ENCODE results near the gene TREML4. TPM values are rescaled to one million over a fixed set of nuclear protein-coding genes. Genes with fewer than 3 reads are reported as not detected.

The TREML4 gene
- total RNA-seq, 4 donors from 2014 or later, result not detected

- no peak overlapping the region for H3K27ac ChIP-seq
- in situ Hi-C loops (cut with MboI; ENCODE audit: low sequenced_read_pairs in 4 of 4), result no loop called here
- ATAC-seq (no peak), DNase-seq (no peak)
- intact Hi-C loops (cut with DNase I; ENCODE audit: low total_unique reads), result no loop called here
- H3K4me3 ChIP-seq, result no peak overlapping the region
- peaks cover 0 to 3% (median 0%) of the 10 kb centered on the region in 3 donors for H3K27me3 ChIP-seq
- TF ChIP-seq, protein P1, sequence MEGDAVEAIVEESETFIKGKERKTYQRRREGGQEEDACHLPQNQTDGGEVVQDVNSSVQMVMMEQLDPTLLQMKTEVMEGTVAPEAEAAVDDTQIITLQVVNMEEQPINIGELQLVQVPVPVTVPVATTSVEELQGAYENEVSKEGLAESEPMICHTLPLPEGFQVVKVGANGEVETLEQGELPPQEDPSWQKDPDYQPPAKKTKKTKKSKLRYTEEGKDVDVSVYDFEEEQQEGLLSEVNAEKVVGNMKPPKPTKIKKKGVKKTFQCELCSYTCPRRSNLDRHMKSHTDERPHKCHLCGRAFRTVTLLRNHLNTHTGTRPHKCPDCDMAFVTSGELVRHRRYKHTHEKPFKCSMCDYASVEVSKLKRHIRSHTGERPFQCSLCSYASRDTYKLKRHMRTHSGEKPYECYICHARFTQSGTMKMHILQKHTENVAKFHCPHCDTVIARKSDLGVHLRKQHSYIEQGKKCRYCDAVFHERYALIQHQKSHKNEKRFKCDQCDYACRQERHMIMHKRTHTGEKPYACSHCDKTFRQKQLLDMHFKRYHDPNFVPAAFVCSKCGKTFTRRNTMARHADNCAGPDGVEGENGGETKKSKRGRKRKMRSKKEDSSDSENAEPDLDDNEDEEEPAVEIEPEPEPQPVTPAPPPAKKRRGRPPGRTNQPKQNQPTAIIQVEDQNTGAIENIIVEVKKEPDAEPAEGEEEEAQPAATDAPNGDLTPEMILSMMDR (IDR thresholded peaks at IDR 0.05 in 4 of 5, conservative IDR thresholded peaks at IDR 0.05 in 1 of 5), result no peak
- TF ChIP-seq POLR2A (IDR thresholded peaks at IDR 0.05), result no peak
- no peaks in the 10 kb centered on the region for H3K9me3 ChIP-seq
- H3K4me1 ChIP-seq, result no peaks in the 10 kb centered on the region
- no peaks in the 10 kb centered on the region for H3K36me3 ChIP-seq
Observed at GRCh38 chr6:41201764-41202173, 26.4 kb upstream of the TREML4 start.

DNA sequence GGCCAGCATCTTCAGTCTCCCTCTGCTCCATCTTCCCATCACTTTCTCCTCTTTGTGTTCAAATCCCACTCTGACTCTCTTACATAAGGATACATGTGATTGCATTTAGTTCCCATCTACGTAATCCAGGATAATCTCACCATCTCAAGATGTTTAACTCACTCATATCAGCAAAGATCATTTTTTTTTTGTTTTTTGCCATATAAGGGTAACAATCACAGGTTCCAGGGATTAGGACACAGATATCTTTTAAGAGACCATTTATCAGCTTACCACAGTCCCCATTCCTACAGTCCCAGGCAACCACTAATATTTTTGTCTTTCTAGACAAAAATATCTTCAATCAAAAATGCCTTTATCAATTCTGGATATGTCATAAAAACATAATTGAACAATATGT lies 24.0 kb upstream of the TREML4 start:
- ATAC-seq, result no peak
- DNase-seq, result no peak
- no peak overlapping the region for H3K27ac ChIP-seq
- no peaks in the 10 kb centered on the region for H3K4me1 ChIP-seq
- no peaks in the 10 kb centered on the region for H3K27me3 ChIP-seq
- intact Hi-C loops (cut with DNase I; ENCODE audit: low total_unique reads), result no loop called here
- H3K4me3 ChIP-seq, result no peak overlapping the region
- in situ Hi-C loops (cut with MboI; ENCODE audit: low sequenced_read_pairs in 4 of 4), result no loop called here
- H3K9me3 ChIP-seq, result no peaks in the 10 kb centered on the region
- H3K36me3 ChIP-seq, result no peaks in the 10 kb centered on the region
- no peak for TF ChIP-seq POLR2A (IDR thresholded peaks at IDR 0.05)

GRCh38 chr6:41208439-41209106 lies 19.6 kb upstream of the TREML4 start:
- intact Hi-C loops (cut with DNase I; ENCODE audit: low total_unique reads) (no loop called here), in situ Hi-C loops (cut with MboI; ENCODE audit: low sequenced_read_pairs in 4 of 4) (no loop called here)
- no peaks in the 10 kb centered on the region for H3K4me1 ChIP-seq

GRCh38 chr6:41209547-41210320 lies 18.4 kb upstream of the TREML4 start:
- intact Hi-C loops (cut with DNase I; ENCODE audit: low total_unique reads), result no loop called here
- DNase-seq, result no peak
- in situ Hi-C loops (cut with MboI; ENCODE audit: low sequenced_read_pairs in 4 of 4), result no loop called here
- Histone ChIP-seq H3K36me3 (no peaks in the 10 kb centered on the region), H3K4me1 (no peaks in the 10 kb centered on the region), H3K27ac (no peak overlapping the region), H3K4me3 (no peak overlapping the region), H3K9me3 (no peaks in the 10 kb centered on the region), H3K27me3 (peaks cover 0 to 5% (median 0%) of the 10 kb centered on the region in 3 donors)
- no peak for ATAC-seq
- TF ChIP-seq, protein P1 (IDR thresholded peaks at IDR 0.05 in 4 of 5, conservative IDR thresholded peaks at IDR 0.05 in 1 of 5), result no peak
- no peak for TF ChIP-seq POLR2A (IDR thresholded peaks at IDR 0.05)

More at GRCh38 chr6:41208439-41209106, 19.6 kb upstream of the TREML4 start:
- Histone ChIP-seq H3K36me3 (no peaks in the 10 kb centered on the region), H3K27ac (no peak overlapping the region), H3K9me3 (no peaks in the 10 kb centered on the region), H3K27me3 (peaks cover 0 to 5% (median 0%) of the 10 kb centered on the region in 3 donors), H3K4me3 (no peak overlapping the region)
- ATAC-seq (no peak), DNase-seq (no peak)
- TF ChIP-seq POLR2A (IDR thresholded peaks at IDR 0.05), result no peak
- TF ChIP-seq, protein P1 (IDR thresholded peaks at IDR 0.05 in 4 of 5, conservative IDR thresholded peaks at IDR 0.05 in 1 of 5), result no peak

DNA sequence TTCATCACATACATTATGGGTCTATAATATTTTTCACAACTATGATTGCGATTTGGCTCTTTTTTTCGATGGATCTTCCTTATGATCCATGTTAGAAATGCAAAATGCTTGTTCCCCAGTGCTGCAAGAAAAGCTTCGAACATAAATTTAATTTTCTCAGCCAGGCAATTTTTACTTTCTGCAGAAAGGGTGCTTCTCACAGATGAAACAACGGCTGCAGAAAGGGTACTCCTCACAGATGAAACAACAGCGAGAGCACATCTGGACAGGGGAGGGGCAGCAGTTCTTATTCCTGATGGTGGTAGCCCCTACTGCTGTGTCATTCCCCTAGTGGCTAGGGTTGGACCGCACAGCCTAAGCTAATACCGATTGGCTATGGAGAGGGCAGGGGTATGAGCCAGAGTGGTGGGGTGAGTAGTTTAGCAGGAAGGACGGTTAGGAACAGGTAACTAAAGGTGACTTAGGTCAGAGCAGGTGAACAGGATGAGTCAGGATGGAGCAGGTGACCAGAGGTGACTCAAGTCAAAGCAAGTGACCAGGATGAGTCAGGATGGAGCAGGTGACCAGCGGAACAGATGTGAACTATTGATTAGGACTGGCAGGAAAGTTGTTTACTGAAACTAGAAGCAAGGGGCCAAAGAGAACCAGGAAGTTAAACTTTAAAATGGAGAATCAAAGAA lies 13.4 kb upstream of the TREML4 start:
- TF ChIP-seq, protein P1 (IDR thresholded peaks at IDR 0.05 in 4 of 5, conservative IDR thresholded peaks at IDR 0.05 in 1 of 5), result no peak
- TF ChIP-seq POLR2A (IDR thresholded peaks at IDR 0.05), result no peak
- ATAC-seq (no peak), DNase-seq (no peak)
- Histone ChIP-seq H3K9me3 (no peaks in the 10 kb centered on the region), H3K27me3 (peaks cover 0 to 5% (median 0%) of the 10 kb centered on the region in 3 donors), H3K36me3 (no peaks in the 10 kb centered on the region), H3K4me1 (no peaks in the 10 kb centered on the region), H3K27ac (no peak overlapping the region), H3K4me3 (no peak overlapping the region)
- in situ Hi-C loops (cut with MboI; ENCODE audit: low sequenced_read_pairs in 4 of 4), result no loop called here
- intact Hi-C loops (cut with DNase I; ENCODE audit: low total_unique reads), result no loop called here
